HG03097 (cell line): ENCODE data around the gene DNAAF1.
"Not testable (repeated sequence)": the region's sequence is repeated elsewhere in the genome, so short reads cannot be mapped to it uniquely, and the experiment has no call there.

Source experiments
- ATAC-seq: cut with Tn5 transposase; IDR thresholded peaks from one replicate; pipeline ENCODE4 v1.9.1; 2021; ENCODE audit not compliant: unreplicated experiment, low FRiP score

The DNAAF1 gene

DNA sequence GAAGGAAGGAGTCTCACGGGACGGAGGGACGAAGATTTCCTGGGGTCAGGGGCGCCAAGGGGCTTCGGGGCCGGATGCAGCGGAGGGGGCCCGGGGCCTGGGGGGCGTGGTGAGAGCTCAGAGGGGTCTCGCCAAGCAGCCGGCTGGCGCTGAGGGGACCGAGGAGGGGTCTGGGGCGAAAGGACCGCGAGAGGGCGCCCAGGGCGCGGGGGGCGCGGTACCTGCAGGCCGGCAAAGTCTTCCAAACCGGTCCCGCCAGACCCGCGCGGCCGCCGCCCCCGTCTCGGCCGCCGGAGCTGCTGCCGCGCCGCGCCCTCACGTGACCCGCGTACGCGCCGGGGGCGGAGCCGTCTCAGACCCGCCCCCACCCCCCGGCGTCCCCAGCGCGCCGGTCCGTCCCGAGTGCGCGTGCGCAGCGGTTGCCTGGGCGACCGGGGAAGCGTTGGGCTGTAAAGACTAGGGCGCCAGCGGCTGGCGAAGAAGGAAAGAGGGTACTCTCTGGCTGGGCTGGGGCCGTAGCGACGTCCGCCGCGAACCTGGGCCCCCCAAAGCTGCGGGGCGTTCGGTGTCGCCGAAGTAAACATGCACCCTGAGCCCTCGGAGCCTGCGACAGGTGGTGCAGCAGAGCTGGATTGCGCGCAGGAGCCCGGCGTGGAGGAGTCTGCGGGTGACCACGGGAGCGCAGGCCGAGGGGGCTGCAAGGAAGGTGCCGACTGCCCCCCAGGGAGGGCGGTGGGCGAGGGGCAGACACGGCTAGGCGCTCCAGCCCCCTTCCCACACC is at the start of gene DNAAF1, which contains the start of gene HSDL1:
DNAAF1 (plus strand) TSS at position 450 of the 781 bp plus-strand sequence; CDS start at position 583, 133 bp downstream.
HSDL1 (minus strand) TSS at position 319 of the 781 bp plus-strand sequence. CDS start 13,856 bp downstream, outside the sequence.
- ATAC-seq, result peak; percentile 84

DNA sequence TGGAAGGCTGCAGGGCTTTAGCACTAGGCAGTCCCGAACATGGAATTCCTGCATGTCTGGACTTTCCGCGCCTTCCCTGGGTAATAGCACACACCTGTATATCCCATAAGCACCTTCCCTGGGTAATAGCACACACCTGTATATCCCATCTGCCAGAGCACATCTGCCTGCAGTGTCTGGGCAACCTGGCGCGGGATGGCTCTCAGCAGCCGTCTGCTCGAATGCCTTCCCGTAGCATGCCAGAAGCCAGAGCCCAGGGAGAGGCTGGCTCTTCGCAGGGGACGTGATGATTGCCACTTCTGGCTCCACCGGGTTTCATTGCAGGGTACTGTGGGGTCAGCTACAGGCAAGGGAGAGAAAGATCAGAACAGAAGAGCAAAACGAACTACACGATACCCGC is 49.6 kb upstream of the DNAAF1 start:
- ATAC-seq, result no peak

DNA sequence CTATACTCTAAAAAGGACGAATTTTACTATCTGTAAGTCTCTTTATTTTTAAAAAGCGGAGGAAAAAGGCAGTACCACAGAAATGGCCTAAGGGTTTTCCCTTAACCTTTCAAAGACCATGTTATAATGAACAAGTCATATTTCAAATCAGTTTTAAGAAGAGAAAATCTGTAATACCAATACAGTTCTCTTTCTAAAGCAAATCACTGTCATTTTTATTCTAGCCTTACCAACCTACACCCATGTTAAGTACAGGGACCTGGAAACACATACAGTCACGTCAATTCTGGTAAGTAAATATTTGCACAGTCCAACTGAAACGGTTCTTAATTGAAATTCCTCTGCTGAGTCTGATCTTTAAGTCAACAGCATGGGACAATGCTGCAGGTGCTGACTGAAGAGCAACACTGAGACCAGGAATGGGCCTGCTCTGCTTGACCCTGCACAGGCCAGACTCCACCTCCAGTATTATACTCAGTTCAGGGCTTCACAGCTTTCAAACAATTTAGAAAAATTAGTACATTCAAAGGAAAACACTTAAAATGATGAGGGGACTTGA is 48.6 kb upstream of the DNAAF1 start:
- ATAC-seq, result no peak

DNA sequence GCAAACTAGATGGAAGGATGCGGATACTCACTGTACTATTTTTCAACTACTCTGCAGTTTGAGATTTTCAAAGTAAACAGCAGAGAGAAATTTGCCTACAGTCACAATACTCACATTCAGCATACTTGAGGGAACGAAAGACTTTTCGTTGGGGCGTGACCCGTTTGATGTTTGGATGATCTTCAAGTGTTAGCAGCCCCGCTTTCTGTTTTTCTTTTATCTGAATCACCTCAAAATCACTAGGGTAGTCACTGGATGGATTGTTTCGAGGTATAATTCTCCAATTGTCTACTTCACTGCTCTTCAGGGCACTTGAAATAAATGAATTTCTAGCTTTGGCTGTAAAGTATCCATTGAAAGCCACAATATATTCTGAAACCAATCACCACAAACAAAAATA is 46.2 kb upstream of the DNAAF1 start:
- ATAC-seq, result no peak

DNA sequence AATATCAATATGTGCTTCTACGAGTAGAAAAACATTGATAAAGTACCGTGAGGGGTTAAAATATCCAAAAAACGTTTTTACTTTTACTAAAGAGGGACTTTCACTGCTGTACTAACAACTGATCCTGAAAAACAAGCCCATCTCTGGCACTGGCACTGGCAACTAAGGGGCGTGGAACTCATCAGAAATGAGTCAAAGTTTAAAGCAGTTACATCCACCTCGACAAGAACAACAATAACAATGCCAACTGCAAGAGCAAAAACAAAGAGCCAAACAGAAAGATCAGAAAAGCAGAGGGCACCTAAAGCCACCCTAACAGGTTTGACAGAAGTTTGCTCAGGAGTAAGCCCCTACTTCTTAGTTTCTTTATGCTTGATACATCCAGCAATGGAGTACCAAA is 41.4 kb upstream of the DNAAF1 start:
- no peak for ATAC-seq

DNA sequence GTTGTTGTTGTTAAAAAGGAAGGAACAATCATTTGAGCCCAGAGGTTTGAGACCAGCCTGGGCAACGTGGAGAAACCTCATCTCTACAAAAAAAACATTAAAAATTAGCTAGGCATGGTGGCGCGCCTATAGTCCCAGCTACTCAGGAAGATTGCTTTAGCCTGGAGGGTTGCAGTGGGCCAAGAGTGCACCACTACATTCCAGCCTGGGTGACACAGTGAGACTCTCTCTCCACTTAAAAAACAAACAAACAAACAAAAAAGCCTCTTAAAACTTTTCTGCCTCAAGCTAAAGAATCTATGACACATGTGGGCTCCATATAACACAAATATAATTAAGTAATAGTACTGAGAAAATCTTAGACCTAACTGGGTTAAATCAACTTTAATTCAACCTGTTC is 40.9 kb upstream of the DNAAF1 start:
- no peak for ATAC-seq

DNA sequence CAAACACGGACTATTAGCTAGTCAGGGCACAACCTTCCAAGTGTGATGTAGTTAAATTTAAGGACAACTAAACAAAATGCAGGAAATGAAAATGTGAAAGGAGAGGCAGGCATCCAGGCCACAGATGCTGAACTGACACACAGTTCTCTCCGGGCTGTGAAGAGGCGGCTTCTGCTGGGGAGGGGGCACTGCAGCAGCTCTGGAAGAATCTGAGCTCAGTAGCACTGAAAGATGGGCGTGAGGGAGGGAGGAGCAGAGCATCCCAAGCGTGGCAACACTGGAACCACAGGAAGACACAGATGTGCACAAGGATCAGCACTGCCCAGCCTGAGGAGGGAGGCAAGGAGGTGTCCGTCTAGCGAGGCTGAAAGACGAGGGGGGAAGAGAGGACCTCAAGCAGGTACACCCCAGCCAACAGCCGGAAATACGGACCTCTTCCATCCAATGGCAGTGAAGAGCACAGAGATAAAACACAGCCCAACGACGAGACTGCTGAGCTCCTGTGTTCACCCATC is 39.8 kb upstream of the DNAAF1 start:
- no peak for ATAC-seq

DNA sequence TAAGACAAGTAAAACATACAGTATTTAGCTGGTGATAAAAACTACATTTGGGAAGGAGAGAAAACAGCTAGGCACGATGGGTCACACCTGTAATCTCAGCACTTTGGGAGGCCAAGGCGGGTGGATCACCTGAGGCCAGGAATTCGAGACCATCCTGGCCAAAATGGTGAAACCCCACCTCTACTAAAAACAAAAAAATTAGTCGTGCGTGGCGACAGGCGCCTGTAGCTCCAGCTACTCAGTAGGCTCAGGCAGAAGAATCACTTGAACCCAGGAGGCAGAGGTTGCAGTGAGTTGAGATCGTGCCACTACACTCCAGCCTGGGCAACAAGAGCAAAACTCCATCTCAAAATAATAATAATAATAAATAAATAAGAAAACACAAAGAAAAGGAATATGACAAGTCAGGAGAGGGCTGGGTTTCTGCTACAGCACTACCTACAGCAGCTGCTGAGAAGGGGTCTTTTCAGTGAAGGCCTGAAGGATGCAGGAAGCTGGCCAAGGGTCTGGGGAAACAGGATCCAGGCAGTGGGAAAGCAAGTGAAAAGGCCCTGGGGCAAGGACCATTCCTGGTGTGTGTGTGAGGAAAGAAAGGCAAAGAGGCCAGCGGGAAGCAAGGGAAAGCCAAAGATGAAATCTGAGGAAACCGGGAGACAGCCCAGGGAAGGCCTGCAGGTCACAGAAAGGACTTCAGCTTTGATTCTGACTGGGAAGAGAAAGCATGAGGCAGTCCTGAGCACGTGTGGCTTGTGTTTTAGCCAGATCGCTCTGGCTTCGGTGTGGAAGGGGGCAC is 39.0 kb upstream of the DNAAF1 start:
- ATAC-seq, result no peak

DNA sequence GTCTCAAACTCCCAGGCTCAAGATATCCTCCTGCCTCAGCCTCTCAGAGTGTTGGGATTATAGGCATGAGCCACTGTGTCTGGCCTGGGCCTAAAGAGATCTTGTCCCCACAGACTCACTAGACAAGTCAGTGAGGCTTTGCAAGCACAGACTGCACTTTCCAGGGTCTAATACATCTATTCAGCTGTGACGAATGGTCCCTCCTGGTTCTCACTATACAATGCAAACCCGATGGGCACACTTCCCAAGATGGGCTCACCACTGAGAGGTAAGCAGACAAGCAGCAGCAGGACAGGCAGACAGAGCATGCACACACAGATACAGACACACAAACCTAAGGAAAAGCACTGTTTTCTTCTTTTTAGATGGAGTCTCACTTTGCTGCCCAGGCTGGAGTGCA is 37.2 kb upstream of the DNAAF1 start:
- no peak for ATAC-seq

DNA sequence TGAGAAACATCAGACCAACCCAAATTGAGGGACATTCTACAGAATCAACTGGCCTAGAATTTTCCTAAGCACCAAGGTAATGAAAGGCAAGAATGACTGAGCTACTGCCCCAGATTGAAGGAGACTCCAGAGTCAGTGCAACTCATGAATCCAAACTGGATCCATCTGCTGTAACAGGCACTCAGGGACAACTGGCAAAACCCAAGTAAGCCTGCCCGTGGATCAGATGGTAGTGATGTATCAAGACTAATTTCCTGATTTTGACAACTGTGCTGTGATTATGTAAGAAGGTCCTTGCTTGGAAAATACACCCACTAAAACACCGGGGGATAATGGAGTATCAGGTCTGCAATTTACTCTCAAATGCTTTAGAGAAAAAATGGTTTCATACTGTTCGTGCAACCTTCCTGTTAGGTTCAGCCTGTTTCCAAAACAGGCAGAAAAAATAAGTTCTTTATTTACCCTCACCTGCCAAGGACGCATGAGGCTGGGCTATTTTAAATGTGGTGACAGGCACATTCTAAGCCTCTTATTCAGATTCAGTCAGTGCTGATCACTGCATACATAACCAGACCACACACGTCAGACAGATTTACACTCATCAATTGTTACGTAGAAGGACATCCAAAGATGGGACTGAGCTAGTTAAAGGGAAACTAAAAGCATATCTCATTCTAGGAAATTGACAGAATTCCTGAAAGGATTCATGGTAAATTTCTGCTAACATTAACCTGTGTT is 35.3 kb upstream of the DNAAF1 start:
- ATAC-seq, result no peak

DNA sequence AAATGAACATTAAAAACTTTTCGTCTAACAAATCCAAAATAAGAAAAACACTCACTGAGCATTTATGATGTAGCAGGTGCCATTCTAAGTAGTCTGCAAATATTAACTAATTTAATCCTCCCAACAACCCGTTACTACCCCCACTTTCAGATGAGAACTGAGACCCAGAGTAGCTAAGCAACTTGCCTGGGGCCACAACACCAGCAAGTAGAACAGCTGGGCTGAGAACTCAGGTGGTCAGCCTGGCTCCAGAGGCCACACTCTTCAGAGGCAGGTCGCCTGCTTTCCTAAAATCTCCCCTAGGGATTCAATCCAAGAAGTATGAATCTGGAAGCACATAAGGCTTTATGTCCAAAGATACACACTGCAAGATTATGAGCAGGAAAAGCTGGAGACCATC is 34.6 kb upstream of the DNAAF1 start:
- ATAC-seq, result no peak

DNA sequence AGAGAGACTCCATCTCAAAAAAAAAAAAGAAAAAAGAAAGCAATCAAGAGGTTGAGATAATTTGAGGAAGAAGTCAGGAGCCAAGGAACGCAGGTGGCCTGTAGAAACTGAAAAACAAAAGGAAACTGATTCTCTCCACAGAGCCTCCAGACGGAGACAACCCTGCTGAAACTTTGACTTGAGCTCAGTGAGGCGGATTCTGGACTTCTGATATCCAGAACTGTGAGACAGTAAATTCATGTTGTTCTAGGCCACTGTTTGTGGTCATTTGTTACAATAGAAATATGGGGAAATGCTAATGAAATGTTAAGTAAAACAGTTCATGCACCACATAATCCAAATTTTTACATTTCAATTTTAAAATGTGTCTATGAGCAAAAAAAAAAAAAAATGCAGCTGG is 33.6 kb upstream of the DNAAF1 start:
- no peak for ATAC-seq

DNA sequence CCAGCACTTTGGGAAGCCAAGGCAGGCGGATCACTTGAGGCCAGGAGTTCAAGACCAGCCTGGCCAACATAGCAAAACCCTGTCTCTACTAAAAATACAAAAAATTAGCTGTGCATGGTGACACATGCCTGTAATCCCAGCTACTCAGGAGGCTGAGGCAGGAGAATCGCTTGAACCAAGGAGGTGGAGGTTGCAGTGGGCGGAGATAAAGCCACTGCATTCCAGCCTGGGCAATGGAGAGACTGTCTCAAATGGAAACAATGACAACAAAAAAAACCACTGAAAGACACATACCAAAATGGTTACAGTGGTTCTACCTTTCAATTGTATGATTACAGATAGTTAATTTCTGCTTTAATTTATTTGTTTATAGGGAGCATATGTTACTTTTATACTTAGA is 33.2 kb upstream of the DNAAF1 start:
- ATAC-seq, result not testable (repeated sequence)

DNA sequence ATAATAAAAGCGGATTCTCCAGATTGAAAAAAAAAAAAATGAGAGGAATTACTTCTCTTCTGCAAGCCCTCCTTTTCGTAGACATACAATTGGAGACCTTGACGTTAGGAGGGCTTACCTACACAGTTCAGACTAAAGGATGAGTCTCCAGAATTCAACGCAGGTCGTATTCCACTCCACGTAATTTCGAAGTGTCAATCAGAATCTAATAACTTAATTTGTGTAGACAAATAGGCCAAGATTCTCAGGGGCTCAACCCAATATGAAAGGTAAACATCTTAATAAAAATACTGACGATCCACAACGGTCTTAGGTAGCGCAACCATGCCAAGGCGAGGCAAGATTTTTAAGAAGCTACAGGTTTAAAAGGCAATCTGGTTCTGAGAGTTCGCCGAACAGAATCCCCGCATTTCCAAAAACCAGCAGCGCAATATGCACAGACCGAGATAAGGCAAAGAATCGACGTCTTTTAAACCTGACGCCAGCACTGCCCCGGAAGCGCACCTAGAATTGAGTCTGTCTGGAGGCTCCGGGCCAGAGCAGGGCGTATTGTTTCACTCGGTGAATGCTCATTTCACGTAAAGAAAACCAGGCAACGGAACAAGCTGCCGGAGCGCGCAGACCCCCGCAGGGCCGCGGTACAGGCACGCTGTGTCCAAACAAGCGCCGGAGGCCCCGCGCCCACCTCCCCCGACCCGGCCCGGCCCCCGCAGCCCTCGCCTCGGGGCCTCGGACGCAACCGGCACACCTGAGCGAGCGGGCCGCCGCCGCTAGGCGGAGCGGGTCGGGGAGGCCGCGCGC is 29.0 kb upstream of the DNAAF1 start:
- ATAC-seq, result peak; percentile 18

DNA sequence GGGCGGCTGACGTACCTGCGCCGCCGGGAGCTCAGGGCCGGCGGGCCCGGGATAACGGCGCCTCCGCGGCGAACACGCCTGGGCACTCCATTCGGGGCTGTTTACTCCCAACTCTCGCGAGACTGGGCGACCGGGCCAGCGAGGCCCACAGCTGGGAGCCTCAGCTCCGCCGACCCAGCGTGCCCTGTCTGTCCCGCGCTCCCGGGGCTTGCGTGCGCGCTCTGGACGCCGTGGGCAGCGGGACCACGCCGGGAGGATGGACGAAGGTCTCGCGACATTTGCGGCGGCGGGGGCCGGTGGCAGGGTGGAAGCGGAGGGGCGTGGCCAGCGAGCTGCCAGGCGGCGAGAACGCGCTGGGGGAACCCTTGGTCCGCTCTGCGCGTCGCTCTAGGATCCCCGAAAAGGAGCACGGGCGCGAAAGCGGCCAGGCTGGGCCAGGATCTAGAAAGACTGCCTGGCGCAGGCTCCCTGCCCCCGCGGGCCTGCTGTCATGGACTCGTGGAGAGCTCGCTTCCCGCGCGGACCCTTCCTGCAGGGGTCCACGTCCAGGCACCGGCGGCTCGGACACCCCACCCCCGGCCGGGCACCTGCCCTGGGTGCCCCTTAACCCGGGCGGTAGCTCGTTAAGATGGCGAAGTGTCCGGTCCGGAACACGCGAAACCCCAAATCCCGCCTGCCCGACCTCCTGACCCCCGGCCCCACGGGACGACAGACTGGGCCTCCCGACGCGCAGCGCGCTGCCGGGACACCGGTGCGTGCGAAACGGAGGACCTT is 28.2 kb upstream of the DNAAF1 start, which contains the start of gene MBTPS1:
MBTPS1 (minus strand) TSS at position 223 of the 774 bp plus-strand sequence. CDS start 15,159 bp downstream, outside the sequence.
- peak; percentile 93 for ATAC-seq

DNA sequence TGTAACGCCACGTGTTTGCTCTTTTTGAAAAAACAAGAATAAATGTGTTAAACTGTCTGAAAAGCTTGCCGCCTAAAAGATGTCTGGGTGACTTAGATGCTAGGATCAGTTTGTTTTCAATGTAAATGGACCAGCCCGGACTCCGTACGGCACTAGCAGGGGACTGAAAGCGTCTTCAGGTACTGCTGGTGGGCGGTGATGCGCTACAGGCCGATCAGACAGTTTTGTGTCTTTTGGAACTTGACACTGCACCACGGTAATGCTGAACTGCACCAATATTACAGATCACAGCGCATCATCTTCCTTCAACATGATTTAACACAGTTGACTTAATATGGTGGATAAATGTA is 27.6 kb upstream of the DNAAF1 start:
- no peak for ATAC-seq

DNA sequence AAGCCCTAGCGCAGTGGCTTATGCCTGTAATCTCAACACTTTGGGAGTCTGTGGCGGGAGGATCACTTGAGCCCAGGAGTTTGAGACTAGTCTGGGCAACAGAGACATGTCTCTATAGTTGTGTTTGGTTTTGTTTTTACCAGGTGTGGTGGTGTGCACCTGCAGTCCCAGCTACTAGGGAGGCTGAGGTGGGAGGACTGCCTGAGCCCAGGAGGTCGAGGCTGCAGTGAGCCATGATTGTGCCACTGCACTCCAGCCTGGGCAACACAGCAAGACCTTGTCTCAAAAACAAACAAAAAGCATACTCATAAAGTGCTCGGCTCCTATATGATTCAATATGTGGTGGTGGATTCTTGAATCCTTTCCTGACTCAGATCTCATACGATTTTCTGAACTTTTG is 26.8 kb upstream of the DNAAF1 start:
- not testable (repeated sequence) for ATAC-seq

DNA sequence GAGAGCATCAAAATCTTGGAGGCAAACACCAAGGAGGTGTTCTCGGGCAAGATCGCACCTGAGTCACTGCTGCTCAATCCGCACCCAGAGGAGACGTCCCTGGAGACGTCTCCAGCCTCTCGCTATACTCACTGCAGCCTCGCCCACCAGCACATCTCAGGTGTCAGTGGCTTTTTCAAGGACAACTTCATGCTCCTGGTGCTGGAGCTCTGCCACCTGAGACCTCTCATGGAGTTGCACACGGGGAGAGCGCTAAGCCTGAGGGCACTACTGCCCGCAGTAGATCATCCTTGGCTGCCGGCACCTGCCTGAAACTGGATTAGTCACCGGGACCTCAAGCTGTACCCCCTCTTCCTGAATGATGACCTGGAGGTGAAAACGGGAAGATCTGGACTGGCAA is 25.7 kb upstream of the DNAAF1 start:
- ATAC-seq, result no peak

DNA sequence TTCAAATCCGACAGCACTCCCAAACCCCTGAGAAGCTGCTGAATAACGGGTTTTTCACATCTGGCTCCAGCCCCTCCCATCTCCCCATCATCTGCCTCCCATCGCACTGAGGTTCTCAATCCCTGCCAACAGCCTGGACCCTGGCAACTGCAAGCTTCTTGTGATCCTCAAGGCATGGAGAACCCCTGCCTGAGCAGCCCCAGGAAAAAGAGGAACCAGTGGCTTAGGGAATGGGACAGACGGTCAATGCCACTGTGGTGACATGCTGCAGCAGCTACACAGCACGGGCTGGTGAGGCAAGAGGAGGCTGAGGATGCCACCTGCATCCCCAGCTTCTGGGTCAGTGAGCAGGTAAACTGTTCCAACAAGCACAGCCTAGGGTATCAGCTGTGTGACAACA is 25.1 kb upstream of the DNAAF1 start:
- ATAC-seq, result no peak
